NCI-H345 treated with DMSO at 0.1 percent for 48 hours (cell line): ENCODE results near the gene UGT2B10.

Experiments
- DNase-seq: peaks from one replicate; lab custom pipeline; 2025; ENCODE audit not compliant: unreplicated experiment; lab: John Stamatoyannopoulos, UW

UGT2B10 gene

GRCh38 chr4:68869274-68869773 lies 53.5 kb downstream of the UGT2B10 start:
- no peak for DNase-seq

- DNase-seq, result no peak
These were observed 56.2 kb downstream of the UGT2B10 start for GRCh38 chr4:68871809-68872642.

GRCh38 chr4:68872643-68873502 lies 57.1 kb downstream of the UGT2B10 start:
- DNase-seq, result no peak

- no peak for DNase-seq
These were observed 58.7 kb downstream of the UGT2B10 start for GRCh38 chr4:68874507-68874906.

- no peak for DNase-seq
These were observed 61.8 kb downstream of the UGT2B10 start for GRCh38 chr4:68877555-68877954.

- no peak for DNase-seq
These were observed 62.3 kb downstream of the UGT2B10 start for GRCh38 chr4:68878048-68878447.
